Measurements from ENCODE around the gene GALNT10. TPM values are rescaled to one million over a fixed set of nuclear protein-coding genes. Genes with fewer than 3 reads are reported as not detected.

GALNT10 gene
- total RNA-seq, 4 donors from 2014 or later: 11.6 to 16.3 (median 14.8) TPM

DNA sequence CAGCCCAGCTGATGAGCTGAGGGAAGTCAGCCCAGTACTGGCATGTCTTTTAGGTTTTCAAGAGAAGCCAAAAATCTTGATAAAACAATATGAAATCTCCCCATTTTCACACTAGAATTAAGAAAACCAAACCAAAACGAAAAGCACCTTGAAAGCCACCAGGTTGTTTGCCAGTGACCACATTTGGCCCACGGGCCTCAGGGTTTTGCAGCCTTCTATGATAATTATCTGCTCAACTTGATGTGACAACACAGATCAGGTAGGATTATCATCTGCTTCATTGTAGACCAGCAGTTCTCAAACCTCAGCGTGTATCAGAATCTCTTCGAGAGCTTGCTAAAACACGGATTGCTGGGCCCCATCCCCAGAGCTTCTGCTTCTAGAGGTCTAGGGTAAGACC is 101.4 kb downstream of the GALNT10 start:
- DNase-seq (ENCODE audit: low spot score in 2 of 2): no peak
- Histone ChIP-seq H3K4me3 (no peak overlapping the region), H3K36me3 (no peaks in the 10 kb centered on the region), H3K4me1 (peaks cover 22% of the 10 kb centered on the region), H3K27me3 (no peaks in the 10 kb centered on the region), H3K9me3 (no peaks in the 10 kb centered on the region), H3K27ac (no peak overlapping the region)
- WGBS: 85% methylated on average over 5 of the region's 5 CpGs
- TF ChIP-seq, protein P1, sequence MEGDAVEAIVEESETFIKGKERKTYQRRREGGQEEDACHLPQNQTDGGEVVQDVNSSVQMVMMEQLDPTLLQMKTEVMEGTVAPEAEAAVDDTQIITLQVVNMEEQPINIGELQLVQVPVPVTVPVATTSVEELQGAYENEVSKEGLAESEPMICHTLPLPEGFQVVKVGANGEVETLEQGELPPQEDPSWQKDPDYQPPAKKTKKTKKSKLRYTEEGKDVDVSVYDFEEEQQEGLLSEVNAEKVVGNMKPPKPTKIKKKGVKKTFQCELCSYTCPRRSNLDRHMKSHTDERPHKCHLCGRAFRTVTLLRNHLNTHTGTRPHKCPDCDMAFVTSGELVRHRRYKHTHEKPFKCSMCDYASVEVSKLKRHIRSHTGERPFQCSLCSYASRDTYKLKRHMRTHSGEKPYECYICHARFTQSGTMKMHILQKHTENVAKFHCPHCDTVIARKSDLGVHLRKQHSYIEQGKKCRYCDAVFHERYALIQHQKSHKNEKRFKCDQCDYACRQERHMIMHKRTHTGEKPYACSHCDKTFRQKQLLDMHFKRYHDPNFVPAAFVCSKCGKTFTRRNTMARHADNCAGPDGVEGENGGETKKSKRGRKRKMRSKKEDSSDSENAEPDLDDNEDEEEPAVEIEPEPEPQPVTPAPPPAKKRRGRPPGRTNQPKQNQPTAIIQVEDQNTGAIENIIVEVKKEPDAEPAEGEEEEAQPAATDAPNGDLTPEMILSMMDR (IDR thresholded peaks at IDR 0.05): no peak
- TF ChIP-seq POLR2AphosphoS5 (IDR thresholded peaks at IDR 0.05) (no peak), POLR2A (IDR thresholded peaks at IDR 0.05) (no peak), EP300 (IDR thresholded peaks at IDR 0.05) (no peak)

DNA sequence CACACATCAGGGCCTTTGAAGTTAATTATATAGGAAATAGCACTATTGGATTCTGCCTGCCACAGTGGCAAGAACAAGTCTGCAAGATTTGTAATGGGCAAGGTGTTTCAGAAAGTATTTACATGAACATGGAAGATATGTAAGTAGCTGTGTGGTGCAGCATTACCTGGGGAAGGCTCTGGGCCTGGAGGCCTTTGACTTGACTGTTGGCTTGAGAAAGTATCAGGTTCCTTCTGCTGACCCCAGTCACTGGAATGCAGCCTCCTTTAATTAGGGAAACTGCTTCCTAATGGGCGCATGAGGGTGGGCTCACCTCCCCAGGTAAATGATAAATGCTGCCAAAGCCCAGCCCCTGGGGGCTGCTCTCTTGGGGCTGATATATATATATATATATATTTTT is 102.7 kb downstream of the GALNT10 start:
- TF ChIP-seq POLR2AphosphoS5 (IDR thresholded peaks at IDR 0.05) (no peak), POLR2A (IDR thresholded peaks at IDR 0.05) (no peak), EP300 (IDR thresholded peaks at IDR 0.05) (no peak)
- TF ChIP-seq, protein P1 (IDR thresholded peaks at IDR 0.05): no peak
- Histone ChIP-seq H3K36me3 (peaks cover 6% of the 10 kb centered on the region), H3K27ac (no peak overlapping the region), H3K4me1 (peaks cover 14% of the 10 kb centered on the region), H3K27me3 (no peaks in the 10 kb centered on the region), H3K9me3 (no peaks in the 10 kb centered on the region), H3K4me3 (no peak overlapping the region)
- 100% methylated on average over 1 of the region's 1 CpG for WGBS
- no peak for DNase-seq (ENCODE audit: low spot score in 2 of 2)

DNA sequence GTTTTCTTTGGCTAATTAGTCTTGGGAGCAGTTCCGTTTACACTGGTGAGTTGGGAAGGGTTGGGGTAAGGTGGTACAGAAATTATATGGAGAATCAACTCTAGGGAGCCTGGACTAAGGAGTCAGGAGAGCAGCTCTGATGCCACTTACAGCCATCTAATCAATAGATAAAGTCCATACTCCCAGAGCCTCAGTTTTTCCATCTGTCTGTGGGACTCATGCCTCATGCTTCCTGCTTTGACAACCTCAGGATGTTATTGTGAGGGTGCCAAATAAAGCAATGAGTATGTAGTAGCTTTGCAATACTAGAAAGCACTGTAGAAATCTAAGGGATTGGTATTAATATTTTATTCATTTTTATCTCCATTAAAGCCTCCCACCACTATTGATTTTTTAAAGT is 105.0 kb downstream of the GALNT10 start:
- no peak overlapping the region for H3K4me3 ChIP-seq
- no peak for DNase-seq (ENCODE audit: low spot score in 2 of 2)
- H3K27me3 ChIP-seq: no peaks in the 10 kb centered on the region
- H3K9me3 ChIP-seq: no peaks in the 10 kb centered on the region
- 94% methylated on average over 1 of the region's 1 CpG for WGBS
- H3K27ac ChIP-seq: no peak overlapping the region
- H3K4me1 ChIP-seq: peaks cover 3% of the 10 kb centered on the region
- TF ChIP-seq, protein P1 (IDR thresholded peaks at IDR 0.05): no peak
- TF ChIP-seq EP300 (IDR thresholded peaks at IDR 0.05) (no peak), POLR2AphosphoS5 (IDR thresholded peaks at IDR 0.05) (no peak), POLR2A (IDR thresholded peaks at IDR 0.05) (no peak)
- peaks cover 10% of the 10 kb centered on the region for H3K36me3 ChIP-seq

DNA sequence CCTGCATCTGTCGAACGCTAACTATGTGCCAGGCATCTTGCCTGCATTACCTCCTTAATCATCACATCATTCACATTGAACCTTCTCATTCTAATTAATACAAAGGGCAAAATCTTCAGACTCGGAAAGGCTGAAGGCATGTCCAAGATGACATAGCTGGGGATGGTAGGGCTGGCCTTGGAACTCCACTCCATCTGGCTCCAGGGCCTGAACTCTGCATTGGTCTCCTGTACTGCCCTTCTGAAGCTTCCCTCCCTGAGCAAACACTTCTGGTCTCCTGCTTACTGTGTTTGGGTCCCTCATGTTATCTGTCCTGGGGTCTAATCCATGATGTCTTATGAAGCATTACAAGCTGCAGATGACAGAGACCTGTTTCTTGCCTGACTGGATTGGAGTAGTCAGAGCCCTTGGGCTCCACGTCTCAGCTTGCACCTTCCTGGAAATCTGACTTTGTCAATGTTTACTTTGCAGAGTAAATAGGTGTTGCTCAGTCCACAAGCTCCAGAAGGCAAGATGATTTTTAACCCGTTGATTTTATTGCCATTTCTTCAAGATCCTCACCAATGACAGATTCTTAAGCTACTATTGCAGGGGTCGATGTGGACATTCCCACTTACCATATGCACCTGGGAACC is 106.1 kb downstream of the GALNT10 start:
- H3K36me3 ChIP-seq: peaks cover 10% of the 10 kb centered on the region
- peaks cover 3% of the 10 kb centered on the region for H3K4me1 ChIP-seq
- H3K27me3 ChIP-seq: no peaks in the 10 kb centered on the region
- H3K4me3 ChIP-seq: no peak overlapping the region
- no peak for DNase-seq (ENCODE audit: low spot score in 2 of 2)
- H3K9me3 ChIP-seq: no peaks in the 10 kb centered on the region
- TF ChIP-seq, protein P1 (IDR thresholded peaks at IDR 0.05): no peak
- TF ChIP-seq POLR2A (IDR thresholded peaks at IDR 0.05): no peak
- no peak for TF ChIP-seq EP300 (IDR thresholded peaks at IDR 0.05)
- no peak for TF ChIP-seq POLR2AphosphoS5 (IDR thresholded peaks at IDR 0.05)
- no peak overlapping the region for H3K27ac ChIP-seq
- 80% methylated on average over 6 of the region's 6 CpGs for WGBS

DNA sequence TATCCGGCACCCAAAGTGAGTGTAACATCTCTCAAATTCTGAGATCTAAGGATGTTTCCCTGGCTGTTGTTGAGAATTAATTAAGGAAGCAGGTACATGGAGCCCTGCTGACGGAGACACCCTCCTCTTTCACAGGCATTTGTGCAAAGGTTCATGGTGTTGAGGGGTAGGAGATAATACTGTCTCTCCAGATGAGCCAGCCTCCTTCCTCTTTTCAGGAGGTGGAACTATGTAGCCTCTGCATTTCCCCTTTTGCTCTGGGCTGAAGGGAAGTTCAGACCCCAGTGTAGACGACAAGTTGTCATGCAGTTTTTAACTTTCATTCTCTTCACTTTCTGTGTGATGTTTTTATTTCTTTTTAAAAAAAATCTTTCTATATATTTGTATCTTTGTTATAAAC is 107.5 kb downstream of the GALNT10 start:
- TF ChIP-seq POLR2A (IDR thresholded peaks at IDR 0.05) (no peak), EP300 (IDR thresholded peaks at IDR 0.05) (no peak), POLR2AphosphoS5 (IDR thresholded peaks at IDR 0.05) (no peak)
- TF ChIP-seq, protein P1 (IDR thresholded peaks at IDR 0.05): no peak
- no peak for DNase-seq (ENCODE audit: low spot score in 2 of 2)
- Histone ChIP-seq H3K27ac (no peak overlapping the region), H3K4me3 (no peak overlapping the region), H3K4me1 (peaks cover 3% of the 10 kb centered on the region), H3K9me3 (no peaks in the 10 kb centered on the region), H3K27me3 (no peaks in the 10 kb centered on the region), H3K36me3 (peaks cover 10% of the 10 kb centered on the region)
- 88% methylated on average over 3 of the region's 3 CpGs for WGBS

Measured in suprapubic skin (tissue), 4 donors.